Measurements from ENCODE around the gene RXFP2.

- TF ChIP-seq, protein P1, sequence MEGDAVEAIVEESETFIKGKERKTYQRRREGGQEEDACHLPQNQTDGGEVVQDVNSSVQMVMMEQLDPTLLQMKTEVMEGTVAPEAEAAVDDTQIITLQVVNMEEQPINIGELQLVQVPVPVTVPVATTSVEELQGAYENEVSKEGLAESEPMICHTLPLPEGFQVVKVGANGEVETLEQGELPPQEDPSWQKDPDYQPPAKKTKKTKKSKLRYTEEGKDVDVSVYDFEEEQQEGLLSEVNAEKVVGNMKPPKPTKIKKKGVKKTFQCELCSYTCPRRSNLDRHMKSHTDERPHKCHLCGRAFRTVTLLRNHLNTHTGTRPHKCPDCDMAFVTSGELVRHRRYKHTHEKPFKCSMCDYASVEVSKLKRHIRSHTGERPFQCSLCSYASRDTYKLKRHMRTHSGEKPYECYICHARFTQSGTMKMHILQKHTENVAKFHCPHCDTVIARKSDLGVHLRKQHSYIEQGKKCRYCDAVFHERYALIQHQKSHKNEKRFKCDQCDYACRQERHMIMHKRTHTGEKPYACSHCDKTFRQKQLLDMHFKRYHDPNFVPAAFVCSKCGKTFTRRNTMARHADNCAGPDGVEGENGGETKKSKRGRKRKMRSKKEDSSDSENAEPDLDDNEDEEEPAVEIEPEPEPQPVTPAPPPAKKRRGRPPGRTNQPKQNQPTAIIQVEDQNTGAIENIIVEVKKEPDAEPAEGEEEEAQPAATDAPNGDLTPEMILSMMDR (IDR thresholded peaks at IDR 0.05): no peak
- no peak for TF ChIP-seq POLR2A (IDR thresholded peaks at IDR 0.05)
Measured at GRCh38 chr13:31767175-31767900, 28.0 kb downstream of the RXFP2 start.
